ENCODE measurements around the gene CHCHD6.

CHCHD6 gene

DNA sequence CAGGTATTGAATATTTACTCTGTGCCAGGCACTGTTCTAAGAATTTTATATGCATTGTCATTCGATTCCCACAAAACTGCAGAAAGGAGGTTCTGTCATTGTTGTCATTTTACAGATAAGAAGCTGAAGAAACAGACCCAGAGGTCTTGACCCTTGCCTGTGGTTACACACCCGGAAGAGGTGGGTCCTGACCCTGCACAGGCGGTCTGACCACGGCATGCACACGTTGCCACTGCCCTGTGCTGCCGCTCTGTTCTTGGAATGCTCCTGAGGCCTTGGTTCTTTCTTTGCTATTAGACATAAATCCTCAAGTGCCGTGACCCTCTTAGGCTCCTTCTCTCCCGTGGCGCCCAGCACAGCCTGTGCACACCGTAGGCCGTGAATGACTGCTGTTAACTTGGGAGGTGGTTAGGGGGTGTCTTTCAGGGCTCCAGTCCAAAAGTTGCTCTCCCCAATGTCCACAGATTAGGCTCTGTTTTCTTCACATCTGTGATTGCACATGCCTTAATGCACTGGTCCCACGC, 204.8 kb downstream of the CHCHD6 start:
- Histone ChIP-seq H3K27ac (no peak overlapping the region), H3K4me3 (ENCODE audit: low read depth, low read length) (no peak overlapping the region), H3K4me2 (ENCODE audit: low read length) (no peak overlapping the region), H3K4me1 (no peaks in the 10 kb centered on the region), H2AFZ (no peak overlapping the region), H3K9me3 (ENCODE audit: control insufficient read depth, low read length) (no peaks in the 10 kb centered on the region), H3K36me3 (ENCODE audit: control insufficient read depth, insufficient read depth, low read length) (no peaks in the 10 kb centered on the region), H3K27me3 (ENCODE audit: control insufficient read depth, insufficient read depth, low read length) (no peaks in the 10 kb centered on the region), H3K79me2 (no peaks in the 10 kb centered on the region), H3K9ac (no peak overlapping the region)
- TF ChIP-seq, protein P1, sequence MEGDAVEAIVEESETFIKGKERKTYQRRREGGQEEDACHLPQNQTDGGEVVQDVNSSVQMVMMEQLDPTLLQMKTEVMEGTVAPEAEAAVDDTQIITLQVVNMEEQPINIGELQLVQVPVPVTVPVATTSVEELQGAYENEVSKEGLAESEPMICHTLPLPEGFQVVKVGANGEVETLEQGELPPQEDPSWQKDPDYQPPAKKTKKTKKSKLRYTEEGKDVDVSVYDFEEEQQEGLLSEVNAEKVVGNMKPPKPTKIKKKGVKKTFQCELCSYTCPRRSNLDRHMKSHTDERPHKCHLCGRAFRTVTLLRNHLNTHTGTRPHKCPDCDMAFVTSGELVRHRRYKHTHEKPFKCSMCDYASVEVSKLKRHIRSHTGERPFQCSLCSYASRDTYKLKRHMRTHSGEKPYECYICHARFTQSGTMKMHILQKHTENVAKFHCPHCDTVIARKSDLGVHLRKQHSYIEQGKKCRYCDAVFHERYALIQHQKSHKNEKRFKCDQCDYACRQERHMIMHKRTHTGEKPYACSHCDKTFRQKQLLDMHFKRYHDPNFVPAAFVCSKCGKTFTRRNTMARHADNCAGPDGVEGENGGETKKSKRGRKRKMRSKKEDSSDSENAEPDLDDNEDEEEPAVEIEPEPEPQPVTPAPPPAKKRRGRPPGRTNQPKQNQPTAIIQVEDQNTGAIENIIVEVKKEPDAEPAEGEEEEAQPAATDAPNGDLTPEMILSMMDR (IDR thresholded peaks at IDR 0.05), result no peak

DNA sequence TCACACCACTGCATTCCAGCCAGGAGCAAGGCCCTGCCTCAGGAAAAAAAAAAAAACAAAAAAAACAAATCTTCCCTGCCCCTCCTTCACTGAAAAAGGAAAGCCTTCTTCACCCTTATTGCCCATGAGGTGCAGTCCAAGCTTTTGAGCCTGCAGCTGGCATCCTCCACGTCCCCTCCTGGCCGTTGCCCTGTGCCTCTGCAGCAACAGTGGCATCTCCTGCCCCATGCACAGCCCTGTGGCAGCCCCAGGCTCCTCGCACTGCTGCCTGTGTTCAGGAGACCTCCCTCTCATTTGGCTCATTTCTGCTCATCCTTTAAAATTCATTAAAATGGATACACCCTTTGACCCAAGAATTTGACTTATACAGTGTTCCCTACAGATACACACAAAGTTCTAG, 206.2 kb downstream of the CHCHD6 start:
- no peaks in the 10 kb centered on the region for H3K4me1 ChIP-seq
- H3K9ac ChIP-seq, result no peak overlapping the region
- no peak overlapping the region for H3K4me2 ChIP-seq (ENCODE audit: low read length)
- no peak overlapping the region for H3K27ac ChIP-seq
- TF ChIP-seq, protein P1 (IDR thresholded peaks at IDR 0.05), result no peak
- H3K27me3 ChIP-seq (ENCODE audit: control insufficient read depth, insufficient read depth, low read length), result no peaks in the 10 kb centered on the region
- H2AFZ ChIP-seq, result no peak overlapping the region
- no peaks in the 10 kb centered on the region for H3K9me3 ChIP-seq (ENCODE audit: control insufficient read depth, low read length)
- no peak overlapping the region for H3K4me3 ChIP-seq (ENCODE audit: low read depth, low read length)
- H3K79me2 ChIP-seq, result no peaks in the 10 kb centered on the region
- no peaks in the 10 kb centered on the region for H3K36me3 ChIP-seq (ENCODE audit: control insufficient read depth, insufficient read depth, low read length)

DNA sequence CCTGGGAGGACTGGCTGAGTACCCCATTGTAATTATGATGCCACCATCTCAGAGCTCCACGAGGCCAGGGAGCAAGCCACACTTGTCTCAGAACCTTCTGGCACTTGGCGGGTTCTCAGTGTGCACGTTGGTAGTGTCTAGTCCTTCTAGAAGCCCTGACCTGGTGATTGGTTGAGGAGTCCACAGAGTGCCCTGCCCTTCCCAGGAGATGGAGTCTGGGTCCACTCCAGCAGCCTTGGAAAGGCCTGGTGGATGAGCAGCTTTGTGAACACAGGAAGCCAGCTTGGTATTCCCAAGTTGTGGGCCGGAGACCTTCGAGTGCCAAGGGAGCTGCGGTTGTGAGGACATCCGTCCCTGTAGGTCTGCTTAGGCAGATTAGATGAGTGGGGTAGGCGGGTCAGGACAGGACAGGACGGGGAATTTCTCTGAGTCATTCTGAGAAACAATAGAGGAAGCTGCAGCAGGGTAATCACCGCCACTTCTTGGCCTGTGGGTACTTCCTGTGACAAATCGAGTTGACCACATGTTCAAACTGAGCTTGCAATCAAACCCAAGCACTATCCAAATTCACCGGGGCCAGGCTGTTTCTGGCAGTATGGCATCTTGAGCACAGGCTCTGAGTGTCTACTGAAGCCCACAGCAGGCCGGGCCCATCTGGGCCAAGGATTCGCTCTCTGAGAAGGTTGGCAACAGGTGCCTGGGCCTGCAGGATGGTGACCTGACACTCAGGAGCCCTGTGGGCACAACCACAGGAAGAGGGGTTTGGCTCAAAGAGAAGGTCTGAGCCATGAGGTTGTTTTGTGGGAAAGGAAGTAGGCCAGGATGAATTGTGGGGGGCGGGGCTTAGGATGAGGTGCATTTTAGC, 207.4 kb downstream of the CHCHD6 start:
- TF ChIP-seq, protein P1 (IDR thresholded peaks at IDR 0.05), result no peak
- no peak overlapping the region for H3K27ac ChIP-seq
- no peak overlapping the region for H3K4me2 ChIP-seq (ENCODE audit: low read length)
- no peak overlapping the region for H2AFZ ChIP-seq
- H3K4me3 ChIP-seq (ENCODE audit: low read depth, low read length), result no peak overlapping the region
- no peaks in the 10 kb centered on the region for H3K36me3 ChIP-seq (ENCODE audit: control insufficient read depth, insufficient read depth, low read length)
- H3K79me2 ChIP-seq, result no peaks in the 10 kb centered on the region
- no peaks in the 10 kb centered on the region for H3K27me3 ChIP-seq (ENCODE audit: control insufficient read depth, insufficient read depth, low read length)
- no peaks in the 10 kb centered on the region for H3K9me3 ChIP-seq (ENCODE audit: control insufficient read depth, low read length)
- H3K4me1 ChIP-seq, result no peaks in the 10 kb centered on the region
- H3K9ac ChIP-seq, result no peak overlapping the region

DNA sequence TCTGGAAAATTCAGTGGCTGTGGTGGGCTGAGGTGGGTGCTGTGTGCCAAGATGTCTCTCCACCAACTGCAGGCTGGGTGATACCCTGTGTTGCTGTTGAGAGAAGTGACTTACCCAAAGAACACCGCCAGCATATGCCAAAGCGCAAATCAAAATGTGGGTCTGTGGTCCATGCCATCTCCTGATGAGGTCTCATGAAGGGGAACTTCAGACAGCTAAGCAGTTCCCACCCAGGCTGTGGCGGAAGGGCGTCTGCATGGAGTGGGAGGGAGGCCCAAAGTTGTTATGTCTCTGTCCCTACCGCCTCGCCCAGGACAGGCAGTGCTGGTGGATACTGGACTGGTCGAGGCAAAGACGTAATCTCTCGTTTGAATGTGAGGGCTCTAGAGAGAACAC, 208.0 kb downstream of the CHCHD6 start:
- H3K4me1 ChIP-seq, result no peaks in the 10 kb centered on the region
- no peak overlapping the region for H3K27ac ChIP-seq
- no peaks in the 10 kb centered on the region for H3K79me2 ChIP-seq
- H2AFZ ChIP-seq, result no peak overlapping the region
- H3K36me3 ChIP-seq (ENCODE audit: control insufficient read depth, insufficient read depth, low read length), result no peaks in the 10 kb centered on the region
- H3K9ac ChIP-seq, result no peak overlapping the region
- no peaks in the 10 kb centered on the region for H3K9me3 ChIP-seq (ENCODE audit: control insufficient read depth, low read length)
- no peak overlapping the region for H3K4me3 ChIP-seq (ENCODE audit: low read depth, low read length)
- H3K27me3 ChIP-seq (ENCODE audit: control insufficient read depth, insufficient read depth, low read length), result no peaks in the 10 kb centered on the region
- H3K4me2 ChIP-seq (ENCODE audit: low read length), result no peak overlapping the region
- TF ChIP-seq, protein P1 (IDR thresholded peaks at IDR 0.05), result no peak
